DOHH2 (cell line): ENCODE measurements around the gene EQTN.

Experiments used
- CTCF ChIP-seq: fragments of 200-600 bp; sonication (generic); IDR thresholded peaks from one replicate; pipeline ENCODE4 v1.5.1; 2014; ENCODE audit warnings: antibody characterized with exemption, mild to moderate bottlenecking, low read depth, low read length; ENCODE audit not compliant: poor library complexity, severe bottlenecking
- EZH2phosphoT487 ChIP-seq: fragments of 200-600 bp; sonication (generic); IDR thresholded peaks from 2 replicates; pipeline ENCODE4 v1.6.1; 2017; ENCODE audit warnings: borderline replicate concordance, mild to moderate bottlenecking, antibody characterized with exemption, low read length, moderate library complexity, mixed read lengths

GRCh38 chr9:27340285-27340674, 43.3 kb upstream of the EQTN start:
- TF ChIP-seq CTCF = no peak
- TF ChIP-seq EZH2phosphoT487 = no peak
